HG02885 (cell line): ENCODE measurements around the gene OR7C1.
"Not testable (repeated sequence)": the region's sequence is repeated elsewhere in the genome, so short reads cannot be mapped to it uniquely, and the experiment has no call there.

Source experiments
- ATAC-seq: cut with Tn5 transposase; IDR thresholded peaks from one replicate; pipeline ENCODE4 v1.9.1; 2021; ENCODE audit warnings: mild to moderate bottlenecking; ENCODE audit not compliant: unreplicated experiment, poor library complexity

OR7C1 gene

GRCh38 chr19:14768001-14768400 lies 67.0 kb downstream of the OR7C1 start:
- no peak for ATAC-seq

GRCh38 chr19:14767466-14767971 lies 67.5 kb downstream of the OR7C1 start:
- no peak for ATAC-seq

- not testable (repeated sequence) for ATAC-seq
These were observed 69.1 kb downstream of the OR7C1 start for GRCh38 chr19:14765841-14766240.

GRCh38 chr19:14765403-14765802 lies 69.6 kb downstream of the OR7C1 start:
- not testable (repeated sequence) for ATAC-seq

- no peak for ATAC-seq
These were observed 70.6 kb downstream of the OR7C1 start for GRCh38 chr19:14764401-14764800.

- ATAC-seq = no peak
These were observed 71.4 kb downstream of the OR7C1 start for GRCh38 chr19:14763497-14764145.

GRCh38 chr19:14762111-14762510 lies 72.9 kb downstream of the OR7C1 start:
- no peak for ATAC-seq

- no peak for ATAC-seq
These were observed 73.4 kb downstream of the OR7C1 start for GRCh38 chr19:14761607-14762006.

- no peak for ATAC-seq
These were observed 76.2 kb downstream of the OR7C1 start for GRCh38 chr19:14758816-14759215.

GRCh38 chr19:14748601-14749000 lies 86.4 kb downstream of the OR7C1 start:
- no peak for ATAC-seq
